ENCODE measurements around the gene SPATA2.

DNA sequence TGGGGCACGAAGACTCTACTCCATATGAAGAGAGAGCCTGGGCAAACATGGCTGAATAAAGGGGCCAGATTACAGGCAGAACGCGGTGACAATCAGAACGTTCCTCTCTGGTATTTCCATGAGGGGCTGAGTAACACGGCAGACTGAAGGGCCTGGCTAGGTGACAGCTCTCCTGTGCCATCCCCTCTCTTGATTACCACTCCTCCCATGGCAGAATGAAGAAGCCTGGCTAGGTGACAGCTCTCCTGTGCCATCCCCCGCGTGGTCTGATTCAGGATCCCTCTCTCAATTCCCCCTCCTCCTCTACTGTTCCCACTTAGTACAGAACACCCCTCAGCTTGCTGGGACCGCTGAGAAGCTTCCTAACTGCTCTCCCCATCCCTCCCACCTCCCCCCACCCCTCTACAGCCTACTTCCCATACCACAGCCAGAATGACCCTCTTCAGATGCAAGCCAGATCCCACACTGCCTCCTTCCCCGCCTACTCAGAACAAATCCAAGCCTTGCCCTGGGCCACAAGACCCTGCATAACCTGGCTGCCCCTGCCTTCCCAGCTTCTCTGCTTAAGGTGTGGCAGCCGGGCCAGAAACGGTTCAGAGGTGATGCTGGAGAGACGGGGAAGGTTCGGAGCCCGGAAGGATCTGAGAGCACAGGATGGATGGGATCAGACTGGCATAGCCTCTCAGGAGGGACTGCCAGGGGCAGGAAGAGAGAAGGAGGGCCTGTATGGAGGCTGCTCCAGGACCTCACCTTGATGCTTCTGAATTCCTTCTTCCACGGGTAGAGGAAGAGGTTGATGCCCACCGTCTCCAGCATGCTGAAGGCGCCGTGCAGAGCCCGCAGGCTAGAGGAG, 7.7 kb downstream of the SPATA2 start:
- TF ChIP-seq, protein P1, sequence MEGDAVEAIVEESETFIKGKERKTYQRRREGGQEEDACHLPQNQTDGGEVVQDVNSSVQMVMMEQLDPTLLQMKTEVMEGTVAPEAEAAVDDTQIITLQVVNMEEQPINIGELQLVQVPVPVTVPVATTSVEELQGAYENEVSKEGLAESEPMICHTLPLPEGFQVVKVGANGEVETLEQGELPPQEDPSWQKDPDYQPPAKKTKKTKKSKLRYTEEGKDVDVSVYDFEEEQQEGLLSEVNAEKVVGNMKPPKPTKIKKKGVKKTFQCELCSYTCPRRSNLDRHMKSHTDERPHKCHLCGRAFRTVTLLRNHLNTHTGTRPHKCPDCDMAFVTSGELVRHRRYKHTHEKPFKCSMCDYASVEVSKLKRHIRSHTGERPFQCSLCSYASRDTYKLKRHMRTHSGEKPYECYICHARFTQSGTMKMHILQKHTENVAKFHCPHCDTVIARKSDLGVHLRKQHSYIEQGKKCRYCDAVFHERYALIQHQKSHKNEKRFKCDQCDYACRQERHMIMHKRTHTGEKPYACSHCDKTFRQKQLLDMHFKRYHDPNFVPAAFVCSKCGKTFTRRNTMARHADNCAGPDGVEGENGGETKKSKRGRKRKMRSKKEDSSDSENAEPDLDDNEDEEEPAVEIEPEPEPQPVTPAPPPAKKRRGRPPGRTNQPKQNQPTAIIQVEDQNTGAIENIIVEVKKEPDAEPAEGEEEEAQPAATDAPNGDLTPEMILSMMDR (IDR thresholded peaks at IDR 0.05; ENCODE audit: low read length) = no peak
- TF ChIP-seq EZH2 (IDR thresholded peaks at IDR 0.05; ENCODE audit: borderline replicate concordance, low read length) = no peak

Measured in OCI-LY1 (cell line).